ENCODE results near the gene CTNNA2.

The CTNNA2 gene

GRCh38 chr2:80102026-80102425 is 589.2 kb downstream of the CTNNA2 start:
- Mint-ChIP-seq H3K36me3 (ENCODE audit: low read depth) (peaks cover 4% of the 10 kb centered on the region), H3K4me1 (peaks cover 4% of the 10 kb centered on the region), H3K27ac (no peak overlapping the region), H3K4me3 (no peak overlapping the region), H3K9me3 (peaks cover 22% of the 10 kb centered on the region), H3K27me3 (ENCODE audit: low read depth) (no peaks in the 10 kb centered on the region)
- TF ChIP-seq CTCF (IDR thresholded peaks at IDR 0.05; ENCODE audit: unreplicated experiment in 3 of 3) = no peak

- H3K27me3 Mint-ChIP-seq (ENCODE audit: low read depth) = no peaks in the 10 kb centered on the region
- H3K4me3 Mint-ChIP-seq = no peak overlapping the region
- H3K9me3 Mint-ChIP-seq = peaks cover 10% of the 10 kb centered on the region
- TF ChIP-seq CTCF (IDR thresholded peaks at IDR 0.05; ENCODE audit: unreplicated experiment in 3 of 3) = no peak
- peaks cover 4% of the 10 kb centered on the region for H3K4me1 Mint-ChIP-seq
- no peak overlapping the region for H3K27ac Mint-ChIP-seq
- H3K36me3 Mint-ChIP-seq (ENCODE audit: low read depth) = no peaks in the 10 kb centered on the region
Measured at GRCh38 chr2:80105015-80105640, 592.3 kb downstream of the CTNNA2 start.

- TF ChIP-seq CTCF (IDR thresholded peaks at IDR 0.05; ENCODE audit: unreplicated experiment in 3 of 3) = no peak
- no peak overlapping the region for H3K27ac Mint-ChIP-seq
- no peaks in the 10 kb centered on the region for H3K9me3 Mint-ChIP-seq
- H3K4me3 Mint-ChIP-seq = no peak overlapping the region
- H3K36me3 Mint-ChIP-seq (ENCODE audit: low read depth) = no peaks in the 10 kb centered on the region
- no peaks in the 10 kb centered on the region for H3K4me1 Mint-ChIP-seq
- no peaks in the 10 kb centered on the region for H3K27me3 Mint-ChIP-seq (ENCODE audit: low read depth)
Measured at GRCh38 chr2:80111185-80111584, 598.3 kb downstream of the CTNNA2 start.

GRCh38 chr2:80112790-80113189 is 599.9 kb downstream of the CTNNA2 start:
- H3K9me3 Mint-ChIP-seq = no peaks in the 10 kb centered on the region
- TF ChIP-seq CTCF (IDR thresholded peaks at IDR 0.05; ENCODE audit: unreplicated experiment in 3 of 3) = no peak
- no peak overlapping the region for H3K4me3 Mint-ChIP-seq
- H3K36me3 Mint-ChIP-seq (ENCODE audit: low read depth) = no peaks in the 10 kb centered on the region
- no peak overlapping the region for H3K27ac Mint-ChIP-seq
- no peaks in the 10 kb centered on the region for H3K4me1 Mint-ChIP-seq
- no peaks in the 10 kb centered on the region for H3K27me3 Mint-ChIP-seq (ENCODE audit: low read depth)

- no peak for TF ChIP-seq CTCF (IDR thresholded peaks at IDR 0.05; ENCODE audit: unreplicated experiment in 3 of 3)
- no peaks in the 10 kb centered on the region for H3K27me3 Mint-ChIP-seq (ENCODE audit: low read depth)
- no peak overlapping the region for H3K27ac Mint-ChIP-seq
- H3K4me1 Mint-ChIP-seq = no peaks in the 10 kb centered on the region
- no peak overlapping the region for H3K4me3 Mint-ChIP-seq
- no peaks in the 10 kb centered on the region for H3K9me3 Mint-ChIP-seq
- H3K36me3 Mint-ChIP-seq (ENCODE audit: low read depth) = no peaks in the 10 kb centered on the region
Measured at GRCh38 chr2:80113399-80113798, 600.5 kb downstream of the CTNNA2 start.

GRCh38 chr2:80114812-80115211 is 602.0 kb downstream of the CTNNA2 start:
- no peaks in the 10 kb centered on the region for H3K27me3 Mint-ChIP-seq (ENCODE audit: low read depth)
- TF ChIP-seq CTCF (IDR thresholded peaks at IDR 0.05; ENCODE audit: unreplicated experiment in 3 of 3) = no peak
- no peaks in the 10 kb centered on the region for H3K4me1 Mint-ChIP-seq
- no peaks in the 10 kb centered on the region for H3K9me3 Mint-ChIP-seq
- H3K27ac Mint-ChIP-seq = no peak overlapping the region
- H3K36me3 Mint-ChIP-seq (ENCODE audit: low read depth) = no peaks in the 10 kb centered on the region
- no peak overlapping the region for H3K4me3 Mint-ChIP-seq

All from nephron (organoid).